H1 (cell line): ENCODE results near the gene SPG7. TPM values are rescaled to one million over a fixed set of nuclear protein-coding genes. Genes with fewer than 3 reads are reported as not detected.

Source experiments
- HDAC2 ChIP-seq, 2 experiments: fragments of 300-600 bp in 1 of 2; sonication (generic) in 1 of 2; IDR thresholded peaks; 2 replicates each; pipeline ENCODE4 v1.6.1; 2011 to 2012; ENCODE audit warnings: low read depth in 2 of 2, low read length in 2 of 2, mild to moderate bottlenecking in 2 of 2, moderate library complexity in 2 of 2, borderline replicate concordance in 1 of 2, inconsistent platforms in 1 of 2
- HDAC6 ChIP-seq: IDR thresholded peaks from one replicate; pipeline ENCODE4 v1.7.1; 2012; ENCODE audit warnings: low read depth, mild to moderate bottlenecking, inconsistent platforms, low read length, moderate library complexity
- SUZ12 ChIP-seq: fragments of 200-600 bp; sonication (generic); IDR thresholded peaks from 2 replicates; pipeline ENCODE4 v1.6.1; 2012; ENCODE audit warnings: mild to moderate bottlenecking, inconsistent platforms, low read length, moderate library complexity, mixed read lengths
- TCF12 ChIP-seq: IDR thresholded peaks from 2 replicates; pipeline ENCODE4 v1.6.1; 2011; ENCODE audit warnings: low read depth, mild to moderate bottlenecking, low read length
- polyA plus RNA-seq, 7 experiments: library from polyadenylated mRNA; depleted of rRNA in 3 of 7; stranded (reverse) in 5 of 7; unstranded in 2 of 7; fragments of >200 nt in 5 of 7; fragments of 200-250 nt in 2 of 7; gene quantifications; 1 replicate in 5 of 7; 2 replicates in 1 of 7; 4 replicates in 1 of 7; pipeline versions ENCODE4 v1.2.1 to v1.2.3, GENCODE V29; 2011 to 2013; ENCODE audit warnings: missing spikeins in 2 of 7, mixed read lengths in 2 of 7
- total RNA-seq: library from RNA; stranded (reverse); fragmentation: NEBNext Ultra II Directional; extraction: Animal tissue kit (Norgen Biotek cat#: 25700); gene quantifications from 2 replicates; pipeline ENCODE4 v1.2.1, GENCODE V29; 2021

Gene SPG7
- total and polyA plus RNA-seq, 2 of the 8 experiments (the other 6 are each of a cell fraction or from before 2014, with no cell fraction given) = 72.1 to 113 TPM

GRCh38 chr16:89571636-89572035, 63.4 kb downstream of the SPG7 start (continued):
- TF ChIP-seq HDAC6 (no peak), SUZ12 (no peak), HDAC2 (IDR thresholded peaks at IDR 0.05; ENCODE audit: borderline replicate concordance in 1 of 2, low read depth in 2 of 2, low read length in 2 of 2) (no peak), TCF12 (no peak)
